Gastrocnemius medialis (tissue), 4 donors: ENCODE measurements around the gene SS18L1. TPM values are rescaled to one million over a fixed set of nuclear protein-coding genes. Genes with fewer than 3 reads are reported as not detected.
A peak's percentile ranks its signal among the peaks of the same experiment; 100 is the strongest.

Experiments used
- ATAC-seq, 2 donors: fragments of 150-250 bp; one replicate each; pipeline ENCODE4 v1.9.1; 2016
- DNase-seq, 2 donors: peaks; one replicate each; pipeline ENCODE4 v3.0.0-alpha.2; 2019
- H3K27ac ChIP-seq, 4 donors: fragments of 200-600 bp; sonication (generic); 1 replicate in 1 of 4; 2 replicates in 3 of 4; pipeline ENCODE4 v1.5.1; 2016 to 2018; ENCODE audit warnings: mild to moderate bottlenecking in 2 of 4, moderate library complexity in 1 of 4
- H3K27me3 ChIP-seq, 3 donors: fragments of 200-600 bp; sonication (generic) in 2 of 3; 1 replicate in 1 of 3; 2 replicates in 2 of 3; pipeline versions ENCODE4 v1.5.1 to v1.6.0; 2016 to 2019; ENCODE audit warnings: mild to moderate bottlenecking in 1 of 3, moderate library complexity in 1 of 3
- H3K36me3 ChIP-seq, 2 donors: fragments of 200-600 bp; sonication (generic) in 1 of 2; one replicate each; pipeline ENCODE4 v1.5.1; 2017 to 2018
- H3K4me1 ChIP-seq, 2 donors: fragments of 200-600 bp; sonication (generic) in 1 of 2; one replicate each; pipeline ENCODE4 v1.5.1; 2016 to 2017; ENCODE audit warnings: mild to moderate bottlenecking in 2 of 2
- H3K4me3 ChIP-seq, 4 donors: fragments of 200-600 bp; sonication (generic) in 3 of 4; 1 replicate in 1 of 4; 2 replicates in 3 of 4; pipeline ENCODE4 v1.5.1; 2016 to 2019; ENCODE audit warnings: mild to moderate bottlenecking in 2 of 4
- H3K9me3 ChIP-seq, 3 donors: fragments of 200-600 bp; sonication (generic) in 2 of 3; 1 replicate in 1 of 3; 2 replicates in 2 of 3; pipeline ENCODE4 v1.5.1; 2016 to 2019
- POLR2A ChIP-seq, 2 donors: fragments of 450-650 bp; IDR thresholded peaks; one replicate each; pipeline ENCODE4 v1.6.1; 2017; ENCODE audit warnings: antibody characterized with exemption in 2 of 2, mild to moderate bottlenecking in 2 of 2, moderate library complexity in 2 of 2
- in situ Hi-C, 4 donors: fragments of 200-750 bp; cut with MboI; loops; one replicate each; pipeline versions ENCODE4 v1.15.0 to v1.8.0; 2017; ENCODE audit warnings: low sequenced_read_pairs in 4 of 4
- intact Hi-C: fragments of 100-400 bp; cut with DNase I; formaldehyde crosslinking; loops from one replicate; pipeline ENCODE4 v1.15.1; 2023; ENCODE audit warnings: low total_unique reads
- total RNA-seq, 4 donors: library from RNA; depleted of rRNA; stranded (reverse); fragments of >200 nt; gene quantifications; one replicate each; pipeline versions ENCODE4 v1.1.0 to v1.2.3, GENCODE V29; 2016
- TF ChIP-seq, protein P1 (sequence below), 5 experiments: fragments of 450-650 bp in 3 of 5; fragments of 200-600 bp in 2 of 5; sonication (generic) in 2 of 5; IDR thresholded peaks in 4 of 5; conservative IDR thresholded peaks in 1 of 5; 1 replicate in 4 of 5; 2 replicates in 1 of 5; pipeline ENCODE4 v1.5.1; 2016 to 2019; ENCODE audit warnings: antibody characterized with exemption in 5 of 5, mild to moderate bottlenecking in 3 of 5, moderate library complexity in 3 of 5

SS18L1 gene
- total RNA-seq, 4 donors from 2014 or later = 11.5 to 31.8 (median 16.9) TPM

DNA sequence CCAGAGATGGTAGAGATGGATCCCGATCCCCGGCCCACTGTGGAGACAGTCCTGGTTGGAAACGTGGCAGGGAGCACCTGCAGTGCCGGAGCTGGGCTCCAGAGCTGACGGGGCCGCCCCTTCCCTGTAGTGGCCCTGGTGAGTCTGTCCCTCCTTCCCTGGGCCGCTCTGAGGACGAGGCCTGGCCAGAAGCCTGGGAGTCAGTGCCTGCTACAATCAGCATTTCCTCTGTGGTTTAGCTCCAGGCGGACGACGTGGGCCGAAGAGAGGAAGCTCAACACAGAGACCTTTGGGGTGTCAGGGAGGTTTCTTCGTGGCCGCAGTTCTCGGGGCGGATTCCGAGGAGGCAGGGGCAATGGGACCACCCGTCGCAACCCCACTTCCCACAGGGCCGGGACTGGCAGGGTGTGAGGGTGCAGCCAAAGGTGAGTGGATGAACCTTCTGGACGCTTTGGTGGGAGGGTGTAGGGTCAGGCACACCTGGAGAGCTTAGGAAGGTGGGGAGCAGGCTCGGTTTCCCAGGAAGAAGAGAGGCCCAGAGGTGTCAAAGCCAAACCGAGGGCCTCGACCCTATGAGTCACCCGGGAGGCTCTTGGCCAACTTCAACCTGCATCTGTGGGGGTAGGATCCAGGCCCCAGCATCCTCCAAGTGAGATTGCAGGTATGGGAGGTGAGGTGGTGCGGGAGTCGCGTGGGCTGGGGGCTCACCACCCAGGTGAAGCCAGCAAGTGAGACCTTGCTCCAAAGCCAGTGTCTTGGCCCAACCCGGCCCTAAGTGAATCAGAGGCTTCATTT, 10.3 kb upstream of the SS18L1 start:
- in situ Hi-C loops (loop anchor here in 2 of 4 donors (25.0 kb wide), 1 partner anchor 121 kb away; no protein-coding TSS in a partner anchor), intact Hi-C loops (no loop called here)
- Histone ChIP-seq H3K4me3 (no peak overlapping the region), H3K4me1 (peaks cover 20 to 23% of the 10 kb centered on the region in 2 donors), H3K36me3 (peaks cover 0 to 81% of the 10 kb centered on the region in 2 donors), H3K9me3 (no peaks in the 10 kb centered on the region), H3K27me3 (no peaks in the 10 kb centered on the region), H3K27ac (peak overlapping the region; percentile 54 to 96 (median 93))
- ATAC-seq (no peak), DNase-seq (no peak)
- TF ChIP-seq POLR2A (IDR thresholded peaks at IDR 0.05) = no peak
- TF ChIP-seq, protein P1, sequence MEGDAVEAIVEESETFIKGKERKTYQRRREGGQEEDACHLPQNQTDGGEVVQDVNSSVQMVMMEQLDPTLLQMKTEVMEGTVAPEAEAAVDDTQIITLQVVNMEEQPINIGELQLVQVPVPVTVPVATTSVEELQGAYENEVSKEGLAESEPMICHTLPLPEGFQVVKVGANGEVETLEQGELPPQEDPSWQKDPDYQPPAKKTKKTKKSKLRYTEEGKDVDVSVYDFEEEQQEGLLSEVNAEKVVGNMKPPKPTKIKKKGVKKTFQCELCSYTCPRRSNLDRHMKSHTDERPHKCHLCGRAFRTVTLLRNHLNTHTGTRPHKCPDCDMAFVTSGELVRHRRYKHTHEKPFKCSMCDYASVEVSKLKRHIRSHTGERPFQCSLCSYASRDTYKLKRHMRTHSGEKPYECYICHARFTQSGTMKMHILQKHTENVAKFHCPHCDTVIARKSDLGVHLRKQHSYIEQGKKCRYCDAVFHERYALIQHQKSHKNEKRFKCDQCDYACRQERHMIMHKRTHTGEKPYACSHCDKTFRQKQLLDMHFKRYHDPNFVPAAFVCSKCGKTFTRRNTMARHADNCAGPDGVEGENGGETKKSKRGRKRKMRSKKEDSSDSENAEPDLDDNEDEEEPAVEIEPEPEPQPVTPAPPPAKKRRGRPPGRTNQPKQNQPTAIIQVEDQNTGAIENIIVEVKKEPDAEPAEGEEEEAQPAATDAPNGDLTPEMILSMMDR (IDR thresholded peaks at IDR 0.05 in 4 of 5, conservative IDR thresholded peaks at IDR 0.05 in 1 of 5) = no peak

DNA sequence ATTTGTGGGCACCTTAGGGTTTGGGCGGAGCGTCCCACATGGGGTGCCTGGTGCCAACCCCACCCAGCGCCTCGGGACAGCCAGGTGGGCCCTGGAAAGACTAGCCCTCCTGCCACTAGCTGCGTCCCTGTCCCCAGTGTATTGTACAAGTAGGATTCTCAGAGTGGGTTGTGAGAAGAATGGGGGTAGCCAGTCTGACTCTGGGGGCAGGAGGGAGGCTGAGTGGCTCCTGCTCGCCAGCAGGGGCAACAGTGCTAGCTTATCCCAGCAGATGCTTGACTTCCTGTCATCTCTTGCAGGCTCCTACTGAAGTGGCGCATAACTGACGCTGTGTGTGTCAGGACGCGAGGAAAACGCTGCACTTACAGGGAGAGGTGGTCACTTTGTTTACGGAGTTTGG, 9.7 kb upstream of the SS18L1 start:
- intact Hi-C loops (loop anchor here (1.0 kb wide), 1 partner anchor 11 kb away; no protein-coding TSS in a partner anchor), in situ Hi-C loops (loop anchor here in 2 of 4 donors (25.0 kb wide), 1 partner anchor 122 kb away; no protein-coding TSS in a partner anchor)
- no peaks in the 10 kb centered on the region for H3K9me3 ChIP-seq
- ATAC-seq (no peak), DNase-seq (no peak)
- H3K4me1 ChIP-seq = peaks cover 20 to 28% of the 10 kb centered on the region in 2 donors
- no peaks in the 10 kb centered on the region for H3K27me3 ChIP-seq
- TF ChIP-seq, protein P1 (IDR thresholded peaks at IDR 0.05 in 4 of 5, conservative IDR thresholded peaks at IDR 0.05 in 1 of 5) = peak in 2 of 5 experiments; percentile 11 to 19
- no peak for TF ChIP-seq POLR2A (IDR thresholded peaks at IDR 0.05)
- no peak overlapping the region for H3K4me3 ChIP-seq
- H3K27ac ChIP-seq = peak overlapping the region; percentile 54 to 96 (median 93)
- H3K36me3 ChIP-seq = peaks cover under 1 to 82% of the 10 kb centered on the region in 2 donors

DNA sequence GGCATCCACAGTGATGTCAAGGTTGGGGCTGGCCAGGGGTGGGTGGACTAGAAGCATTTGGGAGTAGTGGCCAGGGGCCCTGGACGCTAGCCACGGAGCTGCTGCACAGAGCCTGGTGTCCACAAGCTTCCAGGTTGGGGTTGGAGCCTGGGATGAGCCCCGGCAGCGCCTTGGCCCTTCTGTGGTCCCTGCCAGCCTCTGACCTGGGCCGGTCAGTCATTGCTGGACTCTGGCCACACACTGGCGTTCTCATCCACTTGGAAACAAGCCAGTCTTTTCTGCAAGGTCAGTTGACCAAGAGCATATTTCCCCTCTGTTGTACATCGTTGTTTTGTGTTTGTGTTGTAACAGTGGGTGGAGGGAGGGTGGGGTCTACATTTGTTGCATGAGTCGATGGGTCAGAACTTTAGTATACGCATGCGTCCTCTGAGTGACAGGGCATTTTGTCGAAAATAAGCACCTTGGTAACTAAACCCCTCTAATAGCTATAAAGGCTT, 8.8 kb upstream of the SS18L1 start:
- peaks cover 5 to 82% of the 10 kb centered on the region in 2 donors for H3K36me3 ChIP-seq
- no peaks in the 10 kb centered on the region for H3K27me3 ChIP-seq
- peak; percentile 28 to 79 for DNase-seq
- intact Hi-C loops = loop anchor here (1.0 kb wide), 1 partner anchor 11 kb away; no protein-coding TSS in a partner anchor
- peak in 1 of 2 donors; percentile 20 for TF ChIP-seq POLR2A (IDR thresholded peaks at IDR 0.05)
- TF ChIP-seq, protein P1 (IDR thresholded peaks at IDR 0.05 in 4 of 5, conservative IDR thresholded peaks at IDR 0.05 in 1 of 5) = no peak
- in situ Hi-C loops = loop anchor here in 2 of 4 donors (25.0 kb wide), 1 partner anchor 122 kb away; no protein-coding TSS in a partner anchor
- peak; percentile 64 to 71 for ATAC-seq
- peak overlapping the region; percentile 54 to 96 (median 93) for H3K27ac ChIP-seq
- H3K9me3 ChIP-seq = no peaks in the 10 kb centered on the region
- H3K4me1 ChIP-seq = peaks cover 24 to 35% of the 10 kb centered on the region in 2 donors
- H3K4me3 ChIP-seq = no peak overlapping the region

DNA sequence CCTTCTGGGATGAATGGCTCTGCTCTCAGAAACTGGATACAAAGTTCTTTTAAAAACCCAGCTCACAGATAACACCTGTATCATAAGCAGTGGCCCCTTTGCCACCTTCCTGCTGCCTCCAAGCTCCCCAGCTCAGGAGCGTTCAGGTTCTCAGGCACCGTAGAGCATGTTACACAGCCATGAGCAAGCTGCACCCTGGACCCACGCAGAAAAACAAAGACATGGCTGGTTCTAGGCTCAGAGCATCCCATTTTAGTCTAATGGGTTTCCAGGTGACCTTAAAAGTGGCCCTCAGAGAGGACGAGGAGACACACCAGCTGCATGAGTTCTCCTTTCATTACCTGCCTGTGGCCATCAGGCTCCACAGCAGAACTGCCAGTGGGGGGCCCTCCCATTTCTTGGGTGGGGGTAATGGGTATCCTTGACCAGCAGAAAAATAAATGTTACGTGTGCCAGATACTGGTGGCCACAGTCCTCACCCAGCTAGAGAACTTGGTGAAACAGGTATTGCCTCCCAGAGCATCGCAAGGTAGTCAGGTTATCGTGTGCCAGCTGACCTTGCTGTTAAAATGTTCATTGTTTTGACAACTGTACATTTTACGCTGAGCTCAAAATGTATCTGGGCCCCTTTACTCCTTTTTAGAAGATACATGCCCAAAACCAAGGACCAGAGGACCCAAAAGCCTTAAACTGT, 7.8 kb upstream of the SS18L1 start:
- DNase-seq (no peak), ATAC-seq (no peak)
- TF ChIP-seq, protein P1 (IDR thresholded peaks at IDR 0.05 in 4 of 5, conservative IDR thresholded peaks at IDR 0.05 in 1 of 5) = no peak
- TF ChIP-seq POLR2A (IDR thresholded peaks at IDR 0.05) = no peak
- in situ Hi-C loops = loop anchor here in 2 of 4 donors (25.0 kb wide), 1 partner anchor 123 kb away; no protein-coding TSS in a partner anchor
- Histone ChIP-seq H3K4me1 (peaks cover 33 to 44% of the 10 kb centered on the region in 2 donors), H3K4me3 (no peak overlapping the region), H3K27me3 (no peaks in the 10 kb centered on the region), H3K9me3 (no peaks in the 10 kb centered on the region), H3K27ac (peak overlapping the region; percentile 54 to 96 (median 93)), H3K36me3 (peaks cover 5 to 80% of the 10 kb centered on the region in 2 donors)
- intact Hi-C loops = no loop called here
